Caco-2 (cell line): ENCODE results near the gene SEPTIN7. TPM values are rescaled to one million over a fixed set of nuclear protein-coding genes. Genes with fewer than 3 reads are reported as not detected.

Experiments used
- Bru-seq: library from RNA; stranded (reverse); fragments of 400-500 nt; gene quantifications from one replicate; lab custom pipeline; 2021; lab: Mats Ljungman, UMichigan
- BruChase-seq, 2 experiments: library from RNA; stranded (reverse); fragments of 400-500 nt; gene quantifications; one replicate each; lab custom pipeline; 2021; lab: Mats Ljungman, UMichigan
- BruUV-seq: library from RNA; stranded (reverse); fragments of 400-500 nt; replicated peaks from 2 replicates; lab custom pipeline; 2021; lab: Mats Ljungman, UMichigan
- CTCF ChIA-PET: fragments of 300-600 bp; sonication (Branson Sonifier 250); formaldehyde crosslinking; loops from one replicate; lab custom pipeline; 2022; ENCODE audit warnings: antibody characterized with exemption; lab: Charles Lee
- POLR2A ChIA-PET: fragments of 300-600 bp; sonication (Branson Sonifier 250); formaldehyde crosslinking; loops from one replicate; lab custom pipeline; 2022; ENCODE audit warnings: antibody characterized with exemption; lab: Charles Lee
- DNase-seq, 2 experiments: peaks; one replicate each; pipeline versions ENCODE4 v3.0.0 to v3.0.0-alpha.2; 2020 to 2022
- H3K27me3 ChIP-seq: replicated peaks from 2 replicates; pipeline ENCODE4 v1.6.0; 2011; ENCODE audit warnings: low read length; ENCODE audit not compliant: control insufficient read depth, insufficient read depth
- H3K36me3 ChIP-seq: 2 replicates; pipeline ENCODE4 v1.5.1; 2011; ENCODE audit warnings: low read length; ENCODE audit not compliant: control insufficient read depth, insufficient read depth
- H3K4me1 ChIP-seq: fragments of 250-450 bp; sonication (Bioruptor Pico); 2 replicates; pipeline ENCODE4 v1.5.1; 2020; ENCODE audit warnings: mild to moderate bottlenecking
- H3K4me3 ChIP-seq: 2 replicates; pipeline ENCODE4 v1.5.1; 2011; ENCODE audit warnings: low read depth, mild to moderate bottlenecking, control low read depth, low read length
- H3K9me3 ChIP-seq: fragments of 250-450 bp; sonication (Bioruptor Pico); 2 replicates; pipeline ENCODE4 v1.5.1; 2020; ENCODE audit warnings: mild to moderate bottlenecking, moderate library complexity
- H3K27ac Mint-ChIP-seq: one replicate; pipeline ENCODE4 v1.8.0; 2022; ENCODE audit warnings: mixed read lengths; ENCODE audit not compliant: unreplicated experiment
- H3K27me3 Mint-ChIP-seq: one replicate; pipeline ENCODE4 v1.8.0; 2022; ENCODE audit warnings: mixed read lengths; ENCODE audit not compliant: insufficient read depth, unreplicated experiment
- H3K36me3 Mint-ChIP-seq: one replicate; pipeline ENCODE4 v1.8.0; 2022; ENCODE audit warnings: mild to moderate bottlenecking, mixed read lengths; ENCODE audit not compliant: insufficient read depth, unreplicated experiment
- H3K4me1 Mint-ChIP-seq: one replicate; pipeline ENCODE4 v1.8.0; 2022; ENCODE audit warnings: low read depth, mixed read lengths; ENCODE audit not compliant: unreplicated experiment
- H3K4me3 Mint-ChIP-seq: one replicate; pipeline ENCODE4 v1.8.0; 2022; ENCODE audit warnings: mild to moderate bottlenecking, moderate library complexity, mixed read lengths; ENCODE audit not compliant: unreplicated experiment
- H3K9me3 Mint-ChIP-seq: one replicate; pipeline ENCODE4 v1.8.0; 2022; ENCODE audit warnings: mixed read lengths; ENCODE audit not compliant: unreplicated experiment
- intact Hi-C: fragments of 100-400 bp; cut with micrococcal nuclease; formaldehyde crosslinking; loops from one replicate; pipeline ENCODE4 v1.10.0; 2022; ENCODE audit not compliant: unreplicated experiment
- long read RNA-seq: library from polyadenylated mRNA; stranded (forward); transcript quantifications from one replicate; pipeline ENCODE4 v2.0.0, GENCODE V29; 2022
- total RNA-seq: library from RNA; stranded (reverse); gene quantifications from 2 replicates; pipeline ENCODE4 v1.2.3, GENCODE V29; 2022
- TF ChIP-seq, protein P1 (sequence below), 2 experiments: fragments of 200-600 bp in 1 of 2; IDR thresholded peaks; 1 replicate in 1 of 2; 2 replicates in 1 of 2; pipeline versions ENCODE4 v1.5.1 to v1.8.0; 2011 to 2022; ENCODE audit warnings: antibody characterized with exemption in 1 of 2, control low read depth in 1 of 2, inconsistent platforms in 1 of 2, low read depth in 1 of 2, low read length in 1 of 2, mild to moderate bottlenecking in 1 of 2, moderate library complexity in 1 of 2; ENCODE audit not compliant: insufficient read depth in 1 of 2, severe bottlenecking in 1 of 2, unreplicated experiment in 1 of 2

The SEPTIN7 gene
- total RNA-seq = 224 and 227 TPM in 2 replicates
- Bru-seq, nascent RNA = percentile 93 among the genes with signal in this experiment
- BruChase-seq, experiment 1, labeled RNA remaining after a 2-hour chase = percentile 87 among the genes with signal in this experiment
- BruChase-seq, experiment 2, labeled RNA remaining after a 6-hour chase = percentile 91 among the genes with signal in this experiment
- long read RNA-seq, full-length matches to known transcripts = 372 of 437 reads
- long read RNA-seq, partial matches to known transcripts = 17 of 437 reads
- long read RNA-seq, other reads (novel, unspliced or antisense) = 48 of 437 reads

DNA sequence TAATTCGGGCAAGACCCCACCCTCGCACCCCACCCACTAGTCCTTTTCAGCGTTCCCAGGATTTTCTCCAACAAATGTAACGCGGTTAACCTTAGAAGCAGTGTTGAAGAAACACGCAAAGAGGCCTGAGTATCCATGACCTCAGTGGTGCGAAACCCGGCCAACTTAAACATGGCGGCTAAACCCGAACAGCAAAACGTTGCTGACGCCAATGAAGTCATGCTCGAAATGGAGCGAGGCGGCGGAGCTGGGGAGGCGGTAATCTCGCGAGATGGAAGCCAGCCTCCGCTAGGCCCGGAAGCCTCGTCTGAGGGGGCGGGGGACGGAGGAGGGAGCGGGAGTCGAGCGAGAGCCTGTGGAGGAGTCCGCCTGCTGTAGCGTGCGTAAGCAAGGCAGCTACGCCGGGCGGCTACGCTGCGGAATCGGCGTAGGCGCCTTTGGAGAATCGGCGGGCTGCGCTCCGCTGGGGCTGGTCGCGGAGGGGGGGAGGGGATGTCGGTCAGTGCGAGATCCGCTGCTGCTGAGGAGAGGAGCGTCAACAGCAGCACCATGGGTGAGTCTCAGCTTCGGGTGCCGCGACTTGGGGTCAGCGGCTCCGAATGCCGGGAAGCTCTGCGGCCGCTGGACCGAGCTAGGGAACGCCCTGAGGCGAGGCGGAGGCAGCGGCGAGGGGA is at the start of gene SEPTIN7:
TSS of gene SEPTIN7 (plus strand) at position 340 of the 674 bp plus-strand sequence. CDS start at position 493, 153 bp downstream.
- Histone ChIP-seq H3K36me3 (no peaks in the 10 kb centered on the region), H3K9me3 (no peaks in the 10 kb centered on the region), H3K27me3 (no peaks in the 10 kb centered on the region), H3K4me1 (peaks cover 20% of the 10 kb centered on the region), H3K4me3 (peak within 1 kb of the TSS; percentile 95)
- H3K36me3 Mint-ChIP-seq = peaks cover 24% of the 10 kb centered on the region
- peak within 1 kb of the TSS; percentile 96 for H3K27ac Mint-ChIP-seq
- peaks cover 25% of the 10 kb centered on the region for H3K4me1 Mint-ChIP-seq
- DNase-seq = peak; percentile 99
- intact Hi-C loops = loop anchor here (1.0 to 2.0 kb wide), 3 partner anchors 43 to 86 kb away; no protein-coding TSS in a partner anchor
- H3K4me3 Mint-ChIP-seq = peak within 1 kb of the TSS; percentile 90
- ChIA-PET CTCF (interaction anchor here (0.6 to 1.7 kb wide), 8 partner anchors 10 to 186 kb away, joined by 3 to 13 read pairs (median 3); partner anchors contain the start of gene HERPUD2), POLR2A (interaction anchor here (0.5 to 2.4 kb wide), 10 partner anchors 14 to 549 kb away, joined by 3 to 20 read pairs (median 4); partner anchors contain the start of gene HERPUD2)
- BruUV-seq = no TSS peak
- no peaks in the 10 kb centered on the region for H3K9me3 Mint-ChIP-seq
- no peaks in the 10 kb centered on the region for H3K27me3 Mint-ChIP-seq
- TF ChIP-seq, protein P1, sequence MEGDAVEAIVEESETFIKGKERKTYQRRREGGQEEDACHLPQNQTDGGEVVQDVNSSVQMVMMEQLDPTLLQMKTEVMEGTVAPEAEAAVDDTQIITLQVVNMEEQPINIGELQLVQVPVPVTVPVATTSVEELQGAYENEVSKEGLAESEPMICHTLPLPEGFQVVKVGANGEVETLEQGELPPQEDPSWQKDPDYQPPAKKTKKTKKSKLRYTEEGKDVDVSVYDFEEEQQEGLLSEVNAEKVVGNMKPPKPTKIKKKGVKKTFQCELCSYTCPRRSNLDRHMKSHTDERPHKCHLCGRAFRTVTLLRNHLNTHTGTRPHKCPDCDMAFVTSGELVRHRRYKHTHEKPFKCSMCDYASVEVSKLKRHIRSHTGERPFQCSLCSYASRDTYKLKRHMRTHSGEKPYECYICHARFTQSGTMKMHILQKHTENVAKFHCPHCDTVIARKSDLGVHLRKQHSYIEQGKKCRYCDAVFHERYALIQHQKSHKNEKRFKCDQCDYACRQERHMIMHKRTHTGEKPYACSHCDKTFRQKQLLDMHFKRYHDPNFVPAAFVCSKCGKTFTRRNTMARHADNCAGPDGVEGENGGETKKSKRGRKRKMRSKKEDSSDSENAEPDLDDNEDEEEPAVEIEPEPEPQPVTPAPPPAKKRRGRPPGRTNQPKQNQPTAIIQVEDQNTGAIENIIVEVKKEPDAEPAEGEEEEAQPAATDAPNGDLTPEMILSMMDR (IDR thresholded peaks at IDR 0.05; ENCODE audit: insufficient read depth in 1 of 2, low read depth in 1 of 2, low read length in 1 of 2, severe bottlenecking in 1 of 2, unreplicated experiment in 1 of 2) = no peak

DNA sequence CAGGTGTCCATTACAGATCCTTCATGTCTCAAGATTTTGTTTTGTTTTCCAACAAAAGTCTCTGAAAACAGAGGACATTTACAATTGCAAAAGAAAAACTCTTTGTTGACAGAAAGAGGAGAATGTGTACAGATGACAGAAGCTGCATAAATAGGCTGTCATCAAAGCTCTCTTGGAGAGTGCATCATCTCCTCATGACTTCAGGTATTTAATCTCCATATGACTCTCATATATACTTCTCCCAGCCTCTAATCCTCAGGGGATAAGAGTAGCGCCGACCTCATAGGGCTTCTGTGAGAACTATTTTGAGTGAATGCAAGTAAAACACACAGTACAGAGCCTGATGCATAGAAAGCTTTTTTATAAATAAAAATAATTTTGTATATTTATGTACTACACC is 48.1 kb upstream of the SEPTIN7 start:
- Mint-ChIP-seq H3K27me3 (no peaks in the 10 kb centered on the region), H3K36me3 (no peaks in the 10 kb centered on the region), H3K27ac (no peak overlapping the region), H3K4me1 (peaks cover 21% of the 10 kb centered on the region), H3K9me3 (no peaks in the 10 kb centered on the region), H3K4me3 (no peak overlapping the region)
- intact Hi-C loops = no loop called here
- TF ChIP-seq, protein P1 (IDR thresholded peaks at IDR 0.05; ENCODE audit: insufficient read depth in 1 of 2, low read depth in 1 of 2, low read length in 1 of 2, severe bottlenecking in 1 of 2, unreplicated experiment in 1 of 2) = no peak
- no peaks in the 10 kb centered on the region for H3K27me3 ChIP-seq
- H3K36me3 ChIP-seq = no peaks in the 10 kb centered on the region
- CTCF ChIA-PET = no interaction called here
- H3K4me1 ChIP-seq = peaks cover 55% of the 10 kb centered on the region
- H3K4me3 ChIP-seq = no peak overlapping the region
- no TSS peak for BruUV-seq
- POLR2A ChIA-PET = no interaction called here
- H3K9me3 ChIP-seq = no peaks in the 10 kb centered on the region
- DNase-seq = no peak

DNA sequence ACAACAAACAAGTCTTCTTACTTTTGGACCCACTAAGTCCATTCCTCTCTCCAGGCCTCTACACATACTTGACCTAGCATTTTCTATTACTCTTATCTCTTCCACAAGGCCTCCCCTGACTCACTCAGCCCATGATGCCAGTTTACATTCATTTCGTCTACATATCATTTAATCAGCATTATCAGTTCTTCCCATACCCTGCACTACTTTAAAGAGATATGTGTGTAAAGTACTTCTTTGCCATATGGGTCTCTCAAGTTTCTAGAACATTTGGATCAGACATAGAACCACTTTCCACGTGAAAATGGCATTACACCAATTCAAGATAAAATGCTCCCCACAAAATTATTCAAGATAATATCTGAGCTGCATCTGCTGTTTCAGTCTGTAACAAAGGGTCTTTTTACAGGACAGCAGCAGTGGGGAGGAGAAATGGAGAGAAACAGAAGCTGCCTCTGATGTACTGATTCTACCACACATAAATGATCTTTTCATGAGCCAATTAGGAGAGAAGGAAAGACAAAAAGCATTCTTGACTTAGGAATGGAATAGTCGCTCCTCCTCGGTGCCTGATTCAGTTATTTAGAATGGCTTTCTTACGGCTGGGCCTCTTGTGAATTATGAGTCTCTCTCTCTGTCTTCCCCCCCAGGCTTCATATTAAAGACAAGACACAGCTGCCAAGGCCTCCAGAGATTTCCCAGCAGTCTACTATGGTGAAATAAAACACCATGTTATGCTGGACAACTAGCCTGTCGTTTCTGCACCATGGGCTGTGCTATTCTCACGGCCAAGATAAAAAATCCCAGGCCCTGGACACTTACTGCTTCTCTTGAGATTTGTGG is 46.9 kb upstream of the SEPTIN7 start:
- DNase-seq = no peak
- intact Hi-C loops = no loop called here
- Mint-ChIP-seq H3K4me1 (peaks cover 30% of the 10 kb centered on the region), H3K27me3 (no peaks in the 10 kb centered on the region), H3K4me3 (no peak overlapping the region), H3K9me3 (no peaks in the 10 kb centered on the region), H3K36me3 (peaks cover 6% of the 10 kb centered on the region), H3K27ac (no peak overlapping the region)
- peaks cover 54% of the 10 kb centered on the region for H3K4me1 ChIP-seq
- POLR2A ChIA-PET = no interaction called here
- no TSS peak for BruUV-seq
- CTCF ChIA-PET = no interaction called here
- H3K27me3 ChIP-seq = no peaks in the 10 kb centered on the region
- H3K4me3 ChIP-seq = no peak overlapping the region
- TF ChIP-seq, protein P1 (IDR thresholded peaks at IDR 0.05; ENCODE audit: insufficient read depth in 1 of 2, low read depth in 1 of 2, low read length in 1 of 2, severe bottlenecking in 1 of 2, unreplicated experiment in 1 of 2) = no peak
- no peaks in the 10 kb centered on the region for H3K36me3 ChIP-seq
- no peaks in the 10 kb centered on the region for H3K9me3 ChIP-seq
